ENCODE results near the gene KCNIP4. TPM values are rescaled to one million over a fixed set of nuclear protein-coding genes. Genes with fewer than 3 reads are reported as not detected.

KCNIP4 gene
- total and polyA plus RNA-seq, 2 experiments from 2014 or later: 0.14 to 0.63 TPM

DNA sequence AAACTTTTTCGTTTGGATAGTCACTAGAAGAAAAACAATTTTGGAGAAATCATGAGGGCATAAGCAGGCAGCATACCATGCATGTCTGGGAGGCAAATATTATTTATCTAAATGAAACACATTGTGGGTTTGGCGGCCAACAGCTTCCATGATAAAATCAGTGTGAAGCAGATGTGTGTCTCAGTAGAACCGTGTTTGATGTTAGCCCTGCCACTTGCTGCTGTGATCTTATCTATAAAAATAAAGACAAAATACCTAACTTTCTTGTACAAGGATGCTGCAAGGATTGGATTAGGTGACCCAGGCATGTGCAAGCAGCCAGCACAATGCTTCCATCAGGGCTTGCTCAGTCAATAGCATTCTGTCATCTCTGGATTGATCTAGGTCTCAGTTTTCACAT lies 906.9 kb downstream of the KCNIP4 start (continued):
- TF ChIP-seq, protein P1, sequence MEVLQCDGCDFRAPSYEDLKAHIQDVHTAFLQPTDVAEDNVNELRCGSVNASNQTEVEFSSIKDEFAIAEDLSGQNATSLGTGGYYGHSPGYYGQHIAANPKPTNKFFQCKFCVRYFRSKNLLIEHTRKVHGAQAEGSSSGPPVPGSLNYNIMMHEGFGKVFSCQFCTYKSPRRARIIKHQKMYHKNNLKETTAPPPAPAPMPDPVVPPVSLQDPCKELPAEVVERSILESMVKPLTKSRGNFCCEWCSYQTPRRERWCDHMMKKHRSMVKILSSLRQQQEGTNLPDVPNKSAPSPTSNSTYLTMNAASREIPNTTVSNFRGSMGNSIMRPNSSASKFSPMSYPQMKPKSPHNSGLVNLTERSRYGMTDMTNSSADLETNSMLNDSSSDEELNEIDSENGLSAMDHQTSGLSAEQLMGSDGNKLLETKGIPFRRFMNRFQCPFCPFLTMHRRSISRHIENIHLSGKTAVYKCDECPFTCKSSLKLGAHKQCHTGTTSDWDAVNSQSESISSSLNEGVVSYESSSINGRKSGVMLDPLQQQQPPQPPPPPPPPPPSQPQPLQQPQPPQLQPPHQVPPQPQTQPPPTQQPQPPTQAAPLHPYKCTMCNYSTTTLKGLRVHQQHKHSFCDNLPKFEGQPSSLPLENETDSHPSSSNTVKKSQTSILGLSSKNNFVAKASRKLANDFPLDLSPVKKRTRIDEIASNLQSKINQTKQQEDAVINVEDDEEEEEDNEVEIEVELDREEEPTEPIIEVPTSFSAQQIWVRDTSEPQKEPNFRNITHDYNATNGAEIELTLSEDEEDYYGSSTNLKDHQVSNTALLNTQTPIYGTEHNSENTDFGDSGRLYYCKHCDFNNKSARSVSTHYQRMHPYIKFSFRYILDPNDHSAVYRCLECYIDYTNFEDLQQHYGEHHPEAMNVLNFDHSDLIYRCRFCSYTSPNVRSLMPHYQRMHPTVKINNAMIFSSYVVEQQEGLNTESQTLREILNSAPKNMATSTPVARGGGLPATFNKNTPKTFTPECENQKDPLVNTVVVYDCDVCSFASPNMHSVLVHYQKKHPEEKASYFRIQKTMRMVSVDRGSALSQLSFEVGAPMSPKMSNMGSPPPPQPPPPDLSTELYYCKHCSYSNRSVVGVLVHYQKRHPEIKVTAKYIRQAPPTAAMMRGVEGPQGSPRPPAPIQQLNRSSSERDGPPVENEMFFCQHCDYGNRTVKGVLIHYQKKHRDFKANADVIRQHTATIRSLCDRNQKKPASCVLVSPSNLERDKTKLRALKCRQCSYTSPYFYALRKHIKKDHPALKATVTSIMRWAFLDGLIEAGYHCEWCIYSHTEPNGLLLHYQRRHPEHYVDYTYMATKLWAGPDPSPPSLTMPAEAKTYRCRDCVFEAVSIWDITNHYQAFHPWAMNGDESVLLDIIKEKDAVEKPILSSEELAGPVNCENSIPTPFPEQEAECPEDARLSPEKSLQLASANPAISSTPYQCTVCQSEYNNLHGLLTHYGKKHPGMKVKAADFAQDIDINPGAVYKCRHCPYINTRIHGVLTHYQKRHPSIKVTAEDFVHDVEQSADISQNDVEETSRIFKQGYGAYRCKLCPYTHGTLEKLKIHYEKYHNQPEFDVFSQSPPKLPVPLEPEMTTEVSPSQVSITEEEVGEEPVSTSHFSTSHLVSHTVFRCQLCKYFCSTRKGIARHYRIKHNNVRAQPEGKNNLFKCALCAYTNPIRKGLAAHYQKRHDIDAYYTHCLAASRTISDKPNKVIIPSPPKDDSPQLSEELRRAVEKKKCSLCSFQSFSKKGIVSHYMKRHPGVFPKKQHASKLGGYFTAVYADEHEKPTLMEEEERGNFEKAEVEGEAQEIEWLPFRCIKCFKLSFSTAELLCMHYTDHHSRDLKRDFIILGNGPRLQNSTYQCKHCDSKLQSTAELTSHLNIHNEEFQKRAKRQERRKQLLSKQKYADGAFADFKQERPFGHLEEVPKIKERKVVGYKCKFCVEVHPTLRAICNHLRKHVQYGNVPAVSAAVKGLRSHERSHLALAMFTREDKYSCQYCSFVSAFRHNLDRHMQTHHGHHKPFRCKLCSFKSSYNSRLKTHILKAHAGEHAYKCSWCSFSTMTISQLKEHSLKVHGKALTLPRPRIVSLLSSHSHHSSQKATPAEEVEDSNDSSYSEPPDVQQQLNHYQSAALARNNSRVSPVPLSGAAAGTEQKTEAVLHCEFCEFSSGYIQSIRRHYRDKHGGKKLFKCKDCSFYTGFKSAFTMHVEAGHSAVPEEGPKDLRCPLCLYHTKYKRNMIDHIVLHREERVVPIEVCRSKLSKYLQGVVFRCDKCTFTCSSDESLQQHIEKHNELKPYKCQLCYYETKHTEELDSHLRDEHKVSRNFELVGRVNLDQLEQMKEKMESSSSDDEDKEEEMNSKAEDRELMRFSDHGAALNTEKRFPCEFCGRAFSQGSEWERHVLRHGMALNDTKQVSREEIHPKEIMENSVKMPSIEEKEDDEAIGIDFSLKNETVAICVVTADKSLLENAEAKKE (CRISPR knock-in tag; IDR thresholded peaks at IDR 0.05): no peak
- TF ChIP-seq EZH2 (IDR thresholded peaks at IDR 0.05; ENCODE audit: low read depth, unreplicated experiment) (no peak), ZNF331 (CRISPR knock-in tag; IDR thresholded peaks at IDR 0.05; ENCODE audit: low read depth) (no peak), JUNB (IDR thresholded peaks at IDR 0.05; ENCODE audit: unreplicated experiment) (no peak), STAT1 (IDR thresholded peaks at IDR 0.05; ENCODE audit: unreplicated experiment) (no peak)
- TF ChIP-seq, protein P2, sequence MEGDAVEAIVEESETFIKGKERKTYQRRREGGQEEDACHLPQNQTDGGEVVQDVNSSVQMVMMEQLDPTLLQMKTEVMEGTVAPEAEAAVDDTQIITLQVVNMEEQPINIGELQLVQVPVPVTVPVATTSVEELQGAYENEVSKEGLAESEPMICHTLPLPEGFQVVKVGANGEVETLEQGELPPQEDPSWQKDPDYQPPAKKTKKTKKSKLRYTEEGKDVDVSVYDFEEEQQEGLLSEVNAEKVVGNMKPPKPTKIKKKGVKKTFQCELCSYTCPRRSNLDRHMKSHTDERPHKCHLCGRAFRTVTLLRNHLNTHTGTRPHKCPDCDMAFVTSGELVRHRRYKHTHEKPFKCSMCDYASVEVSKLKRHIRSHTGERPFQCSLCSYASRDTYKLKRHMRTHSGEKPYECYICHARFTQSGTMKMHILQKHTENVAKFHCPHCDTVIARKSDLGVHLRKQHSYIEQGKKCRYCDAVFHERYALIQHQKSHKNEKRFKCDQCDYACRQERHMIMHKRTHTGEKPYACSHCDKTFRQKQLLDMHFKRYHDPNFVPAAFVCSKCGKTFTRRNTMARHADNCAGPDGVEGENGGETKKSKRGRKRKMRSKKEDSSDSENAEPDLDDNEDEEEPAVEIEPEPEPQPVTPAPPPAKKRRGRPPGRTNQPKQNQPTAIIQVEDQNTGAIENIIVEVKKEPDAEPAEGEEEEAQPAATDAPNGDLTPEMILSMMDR (conservative IDR thresholded peaks at IDR 0.05; ENCODE audit: low read depth in 2 of 2): no peak

DNA sequence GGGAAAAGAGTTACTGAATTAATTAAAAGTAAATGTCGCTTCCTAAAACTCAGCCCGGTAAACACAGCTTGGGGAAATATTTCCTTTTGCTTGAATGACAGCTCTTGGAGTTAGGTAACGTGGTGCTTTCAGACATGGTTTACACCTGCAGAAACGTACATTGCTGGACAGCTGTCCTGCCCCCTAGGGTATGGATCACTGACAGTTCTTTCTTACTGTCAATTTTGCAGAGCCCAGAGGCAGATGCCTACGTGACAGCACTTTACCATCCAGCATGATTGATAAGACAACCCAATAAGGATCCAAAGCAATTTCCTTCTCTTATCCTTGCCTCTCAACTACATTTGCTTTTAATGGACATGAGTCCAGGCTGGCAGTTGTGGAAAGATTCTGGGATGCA lies 913.8 kb downstream of the KCNIP4 start:
- Mint-ChIP-seq H3K4me1 (no peaks in the 10 kb centered on the region), H3K27ac (no peak overlapping the region), H3K9me3 (peaks cover 2% of the 10 kb centered on the region; the same call in 2 of the 3 replicates), H3K27me3 (ENCODE audit: insufficient read depth, low read depth, poor library complexity) (peaks cover 2% of the 10 kb centered on the region), H3K36me3 (ENCODE audit: low read depth) (no peaks in the 10 kb centered on the region), H3K4me3 (no peak overlapping the region)
- Histone ChIP-seq H3K4me3 (no peak overlapping the region), H3K4me1 (ENCODE audit: insufficient read depth) (no peaks in the 10 kb centered on the region), H3K4me2 (no peak overlapping the region), H3K79me2 (replicated peaks; ENCODE audit: insufficient read depth) (no peaks in the 10 kb centered on the region), H3K36me3 (ENCODE audit: insufficient read depth) (no peaks in the 10 kb centered on the region), H3F3A (replicated peaks; ENCODE audit: low read depth) (no peaks in the 10 kb centered on the region), H3K9me2 (ENCODE audit: insufficient read depth) (peaks cover 11% of the 10 kb centered on the region; the same call in 1 of the 2 replicates), H4K20me1 (replicated peaks; ENCODE audit: insufficient read depth) (no peaks in the 10 kb centered on the region), H2AFZ (no peak overlapping the region), H3K27me3 (ENCODE audit: insufficient read depth) (no peaks in the 10 kb centered on the region), H3K27ac (ENCODE audit: low read depth) (no peak overlapping the region)
- ATAC-seq (no peak), DNase-seq (ENCODE audit: low spot score) (no peak)
- TF ChIP-seq, protein P2 (conservative IDR thresholded peaks at IDR 0.05; ENCODE audit: low read depth in 2 of 2): no peak
- no peak for TF ChIP-seq NANOG (IDR thresholded peaks at IDR 0.05; ENCODE audit: borderline replicate concordance)
- no peak for TF ChIP-seq EZH2phosphoT487 (IDR thresholded peaks at IDR 0.05; ENCODE audit: unreplicated experiment)
- no peak for TF ChIP-seq EZH2 (IDR thresholded peaks at IDR 0.05; ENCODE audit: low read depth, unreplicated experiment)
- TF ChIP-seq, protein P3, sequence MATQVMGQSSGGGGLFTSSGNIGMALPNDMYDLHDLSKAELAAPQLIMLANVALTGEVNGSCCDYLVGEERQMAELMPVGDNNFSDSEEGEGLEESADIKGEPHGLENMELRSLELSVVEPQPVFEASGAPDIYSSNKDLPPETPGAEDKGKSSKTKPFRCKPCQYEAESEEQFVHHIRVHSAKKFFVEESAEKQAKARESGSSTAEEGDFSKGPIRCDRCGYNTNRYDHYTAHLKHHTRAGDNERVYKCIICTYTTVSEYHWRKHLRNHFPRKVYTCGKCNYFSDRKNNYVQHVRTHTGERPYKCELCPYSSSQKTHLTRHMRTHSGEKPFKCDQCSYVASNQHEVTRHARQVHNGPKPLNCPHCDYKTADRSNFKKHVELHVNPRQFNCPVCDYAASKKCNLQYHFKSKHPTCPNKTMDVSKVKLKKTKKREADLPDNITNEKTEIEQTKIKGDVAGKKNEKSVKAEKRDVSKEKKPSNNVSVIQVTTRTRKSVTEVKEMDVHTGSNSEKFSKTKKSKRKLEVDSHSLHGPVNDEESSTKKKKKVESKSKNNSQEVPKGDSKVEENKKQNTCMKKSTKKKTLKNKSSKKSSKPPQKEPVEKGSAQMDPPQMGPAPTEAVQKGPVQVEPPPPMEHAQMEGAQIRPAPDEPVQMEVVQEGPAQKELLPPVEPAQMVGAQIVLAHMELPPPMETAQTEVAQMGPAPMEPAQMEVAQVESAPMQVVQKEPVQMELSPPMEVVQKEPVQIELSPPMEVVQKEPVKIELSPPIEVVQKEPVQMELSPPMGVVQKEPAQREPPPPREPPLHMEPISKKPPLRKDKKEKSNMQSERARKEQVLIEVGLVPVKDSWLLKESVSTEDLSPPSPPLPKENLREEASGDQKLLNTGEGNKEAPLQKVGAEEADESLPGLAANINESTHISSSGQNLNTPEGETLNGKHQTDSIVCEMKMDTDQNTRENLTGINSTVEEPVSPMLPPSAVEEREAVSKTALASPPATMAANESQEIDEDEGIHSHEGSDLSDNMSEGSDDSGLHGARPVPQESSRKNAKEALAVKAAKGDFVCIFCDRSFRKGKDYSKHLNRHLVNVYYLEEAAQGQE (IDR thresholded peaks at IDR 0.05; ENCODE audit: unreplicated experiment): no peak
- TF ChIP-seq, protein P4, sequence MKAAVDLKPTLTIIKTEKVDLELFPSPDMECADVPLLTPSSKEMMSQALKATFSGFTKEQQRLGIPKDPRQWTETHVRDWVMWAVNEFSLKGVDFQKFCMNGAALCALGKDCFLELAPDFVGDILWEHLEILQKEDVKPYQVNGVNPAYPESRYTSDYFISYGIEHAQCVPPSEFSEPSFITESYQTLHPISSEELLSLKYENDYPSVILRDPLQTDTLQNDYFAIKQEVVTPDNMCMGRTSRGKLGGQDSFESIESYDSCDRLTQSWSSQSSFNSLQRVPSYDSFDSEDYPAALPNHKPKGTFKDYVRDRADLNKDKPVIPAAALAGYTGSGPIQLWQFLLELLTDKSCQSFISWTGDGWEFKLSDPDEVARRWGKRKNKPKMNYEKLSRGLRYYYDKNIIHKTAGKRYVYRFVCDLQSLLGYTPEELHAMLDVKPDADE (IDR thresholded peaks at IDR 0.05): no peak
- TF ChIP-seq STAT1 (IDR thresholded peaks at IDR 0.05; ENCODE audit: unreplicated experiment): no peak
